ENCODE results near the gene FBXL2. TPM values are rescaled to one million over a fixed set of nuclear protein-coding genes. Genes with fewer than 3 reads are reported as not detected.

Gene FBXL2
- total and polyA plus RNA-seq, 2 of the 8 experiments (the other 6 are each of a cell fraction or from before 2014, with no cell fraction given) = 3.1 to 5.4 TPM

GRCh38 chr3:33334364-33334763 lies 57.1 kb downstream of the FBXL2 start:
- H2BK15ac ChIP-seq (ENCODE audit: low read length) = no peak overlapping the region
- no peak overlapping the region for H4K91ac ChIP-seq (replicated peaks; ENCODE audit: insufficient read length, low read length)
- FAIRE-seq (no peak), DNase-seq (ENCODE audit: low read depth in 1 of 2, low spot score in 2 of 2) (no peak)
- 85% methylated on average over 2 of the region's 2 CpGs; no CpG with 5 or more reads in 1 of the 2 experiments for WGBS, 2 experiments (ENCODE audit: extremely low coverage in 1 of 2, insufficient coverage in 1 of 2, insufficient read length in 1 of 2, insufficient replicate concordance in 2 of 2, low coverage in 1 of 2, low lambda C conversion rate in 2 of 2, missing lambda C conversion rate in 1 of 2)
- no peak overlapping the region for H2BK5ac ChIP-seq (ENCODE audit: low read depth, low read length)
- H3K4me3 ChIP-seq (ENCODE audit: extremely low read depth in 1 of 4, insufficient read depth in 2 of 4, low read depth in 3 of 4, low read length in 4 of 4) = no peak overlapping the region
- H3K23ac ChIP-seq (ENCODE audit: insufficient read length) = no peak overlapping the region
- H2BK120ac ChIP-seq (replicated peaks; ENCODE audit: low read depth, low read length) = no peak overlapping the region
- H4K8ac ChIP-seq (ENCODE audit: extremely low read depth, insufficient read depth, low read length) = no peak overlapping the region
- H3K27me3 ChIP-seq (replicated peaks in 1 of 4; ENCODE audit: control insufficient read depth in 3 of 4, extremely low read depth in 1 of 4, insufficient read depth in 3 of 4, low read length in 3 of 4) = no peaks in the 10 kb centered on the region
- H3K9ac ChIP-seq (replicated peaks in 1 of 4; ENCODE audit: extremely low read depth in 1 of 4, low read depth in 3 of 4, low read length in 3 of 4) = no peak overlapping the region
- no peak overlapping the region for H2BK12ac ChIP-seq (ENCODE audit: low read depth, low read length)
- H4K20me1 ChIP-seq (replicated peaks in 1 of 2; ENCODE audit: control insufficient read depth in 1 of 2, insufficient read depth in 2 of 2, low read length in 2 of 2) = no peaks in the 10 kb centered on the region
- H2AFZ ChIP-seq (ENCODE audit: low read length) = no peak overlapping the region
- no peak overlapping the region for H3K14ac ChIP-seq (ENCODE audit: insufficient read length)
- no peaks in the 10 kb centered on the region for H3K23me2 ChIP-seq (ENCODE audit: low read depth, low read length)
- H3K36me3 ChIP-seq (ENCODE audit: control insufficient read depth in 2 of 4, insufficient read depth in 4 of 4, low read length in 3 of 4) = no peaks in the 10 kb centered on the region
- H3K4me1 ChIP-seq (replicated peaks in 1 of 4; ENCODE audit: control insufficient read depth in 3 of 4, insufficient read depth in 4 of 4, low read length in 3 of 4) = no peaks in the 10 kb centered on the region
- H2BK20ac ChIP-seq (ENCODE audit: low read length) = no peak overlapping the region
- H3K79me1 ChIP-seq (ENCODE audit: low read depth, low read length) = no peaks in the 10 kb centered on the region
- H3K27ac ChIP-seq (ENCODE audit: low read depth, low read length) = no peak overlapping the region
- H2AK5ac ChIP-seq (ENCODE audit: low read depth, low read length) = no peak overlapping the region
- H3K4me2 ChIP-seq (ENCODE audit: insufficient read depth in 1 of 2, low read depth in 2 of 2, low read length in 2 of 2) = no peak overlapping the region
- no peak overlapping the region for H3K4ac ChIP-seq (replicated peaks; ENCODE audit: insufficient read length, low read depth, low read length)
- no peak overlapping the region for H4K5ac ChIP-seq (ENCODE audit: insufficient read length, low read depth, low read length)
- peaks cover 0 to 3% of the 10 kb centered on the region in 2 experiments; a peak in 3 of 4 replicates for H3K9me3 ChIP-seq (ENCODE audit: insufficient read depth in 2 of 2, low read depth in 1 of 2, low read length in 1 of 2)
- H3K79me2 ChIP-seq (ENCODE audit: control insufficient read depth in 1 of 2, insufficient read depth in 2 of 2, low read length in 2 of 2) = no peaks in the 10 kb centered on the region
- POLR2A ChIA-PET (ENCODE audit: partially characterized antibody) = no interaction called here
- CTCF ChIA-PET (ENCODE audit: partially characterized antibody) = interaction anchor here (0.9 to 1.6 kb wide), 4 partner anchors 13 to 43 kb away, joined by 3 to 6 read pairs (median 3); no protein-coding TSS in a partner anchor
- H3K56ac ChIP-seq (replicated peaks; ENCODE audit: insufficient read length, low read depth, low read length) = no peak overlapping the region
- no peak overlapping the region for H3K18ac ChIP-seq (ENCODE audit: extremely low read depth, low read length)
- no peak for TF ChIP-seq SIRT6 (IDR thresholded peaks at IDR 0.05; ENCODE audit: low read length)
- no peak for TF ChIP-seq TCF12 (IDR thresholded peaks at IDR 0.05; ENCODE audit: low read depth, low read length)
- no peak for TF ChIP-seq MAFK (IDR thresholded peaks at IDR 0.05; ENCODE audit: low read depth, low read length)
- TF ChIP-seq SIN3A (conservative IDR thresholded peaks at IDR 0.05 in 1 of 2, IDR thresholded peaks at IDR 0.05 in 1 of 2; ENCODE audit: low read depth in 1 of 2, low read length in 2 of 2) = no peak
- TF ChIP-seq TAF1 (IDR thresholded peaks at IDR 0.05; ENCODE audit: low read depth, low read length) = no peak
- no peak for TF ChIP-seq CBX8 (IDR thresholded peaks at IDR 0.05; ENCODE audit: borderline replicate concordance, low read depth, low read length)
- no peak for TF ChIP-seq KDM4A (IDR thresholded peaks at IDR 0.05; ENCODE audit: low read depth, low read length, severe bottlenecking)
- no peak for TF ChIP-seq TBP (IDR thresholded peaks at IDR 0.05; ENCODE audit: low read depth, low read length)
- no peak for TF ChIP-seq CHD1 (IDR thresholded peaks at IDR 0.05; ENCODE audit: low read depth, low read length)
- TF ChIP-seq JUND (IDR thresholded peaks at IDR 0.05; ENCODE audit: low read length) = no peak
- no peak for TF ChIP-seq CREB1 (IDR thresholded peaks at IDR 0.05)
- TF ChIP-seq SP4 (IDR thresholded peaks at IDR 0.05; ENCODE audit: low read length) = no peak
- TF ChIP-seq SP2 (IDR thresholded peaks at IDR 0.05; ENCODE audit: low read length) = no peak
- TF ChIP-seq RXRA (IDR thresholded peaks at IDR 0.05; ENCODE audit: insufficient read depth, low read depth, low read length) = no peak

Measured in H1 (cell line).